K562 (cell line): ENCODE measurements around the gene PLAC9. TPM values are rescaled to one million over a fixed set of nuclear protein-coding genes. Genes with fewer than 3 reads are reported as not detected.

Experiments
- ARID2 ChIP-seq: fragments of 450-650 bp; IDR thresholded peaks from 2 replicates; pipeline ENCODE4 v1.6.1; 2017; ENCODE audit warnings: antibody characterized with exemption, mild to moderate bottlenecking
- BACH1 ChIP-seq: fragments of 200-800 bp; sonication (Bioruptor generic); IDR thresholded peaks from 2 replicates; pipeline ENCODE4 v1.6.1; 2016; ENCODE audit warnings: missing genetic modification characterization, missing compliant biosample characterization
- BRF2 ChIP-seq: IDR thresholded peaks from 3 replicates; pipeline ENCODE4 v1.6.1; 2011; ENCODE audit warnings: borderline replicate concordance, mild to moderate bottlenecking; ENCODE audit not compliant: insufficient read length, insufficient read depth
- ELK3 ChIP-seq: fragments of 450-650 bp; formaldehyde crosslinking; IDR thresholded peaks from 2 replicates; pipeline ENCODE4 v1.4.0; 2020; ENCODE audit warnings: mild to moderate bottlenecking
- FOXP4 ChIP-seq: sonication (generic); formaldehyde crosslinking; IDR thresholded peaks from 2 replicates; pipeline ENCODE4 v1.8.0; 2022; ENCODE audit warnings: mild to moderate bottlenecking, missing genetic modification reagents, borderline replicate concordance
- GTF3C2 ChIP-seq: IDR thresholded peaks from 3 replicates; pipeline ENCODE4 v1.6.1; 2011; ENCODE audit warnings: borderline replicate concordance, mild to moderate bottlenecking, moderate library complexity; ENCODE audit not compliant: insufficient read length; ENCODE audit errors: extremely low read depth
- HLTF ChIP-seq: fragments of 450-650 bp; IDR thresholded peaks from 2 replicates; pipeline ENCODE4 v1.6.1; 2016
- HOXB6 ChIP-seq: fragments of 250-450 bp; sonication (Bioruptor Pico); IDR thresholded peaks from 2 replicates; pipeline ENCODE4 v1.5.1; 2022; ENCODE audit warnings: mild to moderate bottlenecking, borderline replicate concordance
- MEIS2 ChIP-seq: fragments of 450-650 bp; IDR thresholded peaks from 2 replicates; pipeline ENCODE4 v1.6.1; 2014; ENCODE audit warnings: mild to moderate bottlenecking; ENCODE audit not compliant: partially characterized antibody
- MXD1 ChIP-seq: fragments of 250-450 bp; sonication (Bioruptor Pico); IDR thresholded peaks from 2 replicates; pipeline ENCODE4 v1.8.0; 2021; ENCODE audit warnings: borderline replicate concordance, mild to moderate bottlenecking, moderate library complexity; ENCODE audit not compliant: poor library complexity, severe bottlenecking
- TAF7 ChIP-seq: fragments of 450-650 bp; IDR thresholded peaks from 2 replicates; pipeline ENCODE4 v1.6.1; 2016; ENCODE audit warnings: missing genetic modification characterization, missing compliant biosample characterization
- USF2 ChIP-seq: sonication (generic); formaldehyde crosslinking; IDR thresholded peaks from 2 replicates; pipeline ENCODE4 v1.5.0; 2020; ENCODE audit warnings: missing genetic modification reagents
- ZKSCAN3 ChIP-seq: fragments of 250-450 bp; sonication (Bioruptor Pico); IDR thresholded peaks from 2 replicates; pipeline ENCODE4 v1.4.0; 2020
- ZNF121 ChIP-seq: sonication (generic); formaldehyde crosslinking; conservative IDR thresholded peaks from 2 replicates; pipeline ENCODE4 v1.8.0; 2022; ENCODE audit warnings: missing genetic modification reagents
- ZNF512 ChIP-seq: IDR thresholded peaks from 2 replicates; pipeline ENCODE4 v1.6.1; 2016; ENCODE audit warnings: missing genetic modification characterization, missing compliant biosample characterization
- ZNF717 ChIP-seq: fragments of 250-450 bp; sonication (Bioruptor Pico); IDR thresholded peaks from 2 replicates; pipeline ENCODE4 v1.5.0; 2021
- ZNF785 ChIP-seq: fragments of 250-450 bp; sonication (Bioruptor Pico); IDR thresholded peaks from 2 replicates; pipeline ENCODE4 v1.4.0; 2020; ENCODE audit warnings: mild to moderate bottlenecking
- ZZZ3 ChIP-seq: fragments of 450-650 bp; IDR thresholded peaks from 2 replicates; pipeline ENCODE4 v1.6.1; 2016; ENCODE audit warnings: antibody characterized with exemption, mild to moderate bottlenecking, moderate library complexity
- polyA plus RNA-seq, 8 experiments: library from polyadenylated mRNA; depleted of rRNA in 4 of 8; stranded (reverse) in 5 of 8; unstranded in 3 of 8; fragments of >200 nt; fragmentation: Nextera tagmentation in 2 of 8; fragmentation: Illumina TruSeq in 1 of 8; extraction: Ambion mirVana in 2 of 8; extraction: Trizol in 1 of 8; gene quantifications; 2 replicates each; pipeline versions ENCODE4 v1.2.1 to v1.2.3, GENCODE V29; 2011 to 2014; ENCODE audit warnings: inconsistent platforms in 1 of 8, missing spikeins in 1 of 8
- total RNA-seq, 7 experiments: library from RNA; depleted of rRNA in 6 of 7; stranded (reverse); fragments of >200 nt in 6 of 7; fragmentation: Illumina TruSeq in 2 of 7; extraction: Trizol in 2 of 7; gene quantifications; 2 replicates each; pipeline versions ENCODE4 v1.2.1 to v1.2.3, GENCODE V29; 2011 to 2021; ENCODE audit warnings: low replicate concordance in 1 of 7

The PLAC9 gene
- total and polyA plus RNA-seq, 9 of the 15 experiments (the other 6 are each of a cell fraction or from before 2014, with no cell fraction given), result not detected

- TF ChIP-seq GTF3C2 (no peak), BACH1 (tag) (no peak), ZNF717 (no peak), ZNF785 (CRISPR knock-in tag) (no peak), FOXP4 (CRISPR knock-in tag) (no peak), ZNF512 (tag) (no peak), ZKSCAN3 (CRISPR knock-in tag) (no peak), ARID2 (no peak), MXD1 (CRISPR knock-in tag) (no peak), BRF2 (no peak), MEIS2 (peak; percentile 56), ZNF121 (CRISPR knock-in tag) (no peak), HLTF (no peak), ZZZ3 (no peak), USF2 (CRISPR knock-in tag) (no peak), HOXB6 (CRISPR knock-in tag) (no peak), ELK3 (no peak), TAF7 (tag) (no peak)
Measured at GRCh38 chr10:80158598-80159127, 26.1 kb downstream of the PLAC9 start (continued).
